H1 (cell line): ENCODE results near the gene SRPRB. TPM values are rescaled to one million over a fixed set of nuclear protein-coding genes. Genes with fewer than 3 reads are reported as not detected.

ENCODE experiments used
- CHD1 ChIP-seq: IDR thresholded peaks from 2 replicates; pipeline ENCODE4 v1.6.1; 2012; ENCODE audit warnings: low read depth, low read length, improper control_type of control experiment
- CTBP2 ChIP-seq: IDR thresholded peaks from 2 replicates; pipeline ENCODE4 v1.7.0; 2011; ENCODE audit warnings: borderline replicate concordance, mild to moderate bottlenecking, moderate library complexity, mixed read lengths, low read length; ENCODE audit not compliant: insufficient read depth, insufficient read length
- KDM5A ChIP-seq: fragments of 200-600 bp; IDR thresholded peaks from 2 replicates; pipeline ENCODE4 v1.7.1; 2012; ENCODE audit warnings: mild to moderate bottlenecking, low read length, inconsistent platforms, mixed read lengths
- PHF8 ChIP-seq: fragments of 200-600 bp; sonication (generic); conservative IDR thresholded peaks from 2 replicates; pipeline ENCODE4 v1.7.1; 2012; ENCODE audit warnings: low read depth, mild to moderate bottlenecking, inconsistent platforms, low read length, moderate library complexity
- RXRA ChIP-seq: IDR thresholded peaks from 2 replicates; pipeline ENCODE4 v1.6.1; 2011; ENCODE audit warnings: low read depth, mild to moderate bottlenecking, low read length, moderate library complexity; ENCODE audit not compliant: insufficient read depth
- SUZ12 ChIP-seq: fragments of 200-600 bp; sonication (generic); IDR thresholded peaks from 2 replicates; pipeline ENCODE4 v1.6.1; 2012; ENCODE audit warnings: mild to moderate bottlenecking, inconsistent platforms, low read length, moderate library complexity, mixed read lengths
- TCF12 ChIP-seq: IDR thresholded peaks from 2 replicates; pipeline ENCODE4 v1.6.1; 2011; ENCODE audit warnings: low read depth, mild to moderate bottlenecking, low read length
- YY1 ChIP-seq: IDR thresholded peaks from 2 replicates; pipeline ENCODE4 v1.6.1; 2011; ENCODE audit warnings: low read depth, mild to moderate bottlenecking, low read length
- polyA plus RNA-seq, 7 experiments: library from polyadenylated mRNA; depleted of rRNA in 3 of 7; stranded (reverse) in 5 of 7; unstranded in 2 of 7; fragments of >200 nt in 5 of 7; fragments of 200-250 nt in 2 of 7; gene quantifications; 1 replicate in 5 of 7; 2 replicates in 1 of 7; 4 replicates in 1 of 7; pipeline versions ENCODE4 v1.2.1 to v1.2.3, GENCODE V29; 2011 to 2013; ENCODE audit warnings: missing spikeins in 2 of 7, mixed read lengths in 2 of 7
- total RNA-seq: library from RNA; stranded (reverse); fragmentation: NEBNext Ultra II Directional; extraction: Animal tissue kit (Norgen Biotek cat#: 25700); gene quantifications from 2 replicates; pipeline ENCODE4 v1.2.1, GENCODE V29; 2021

Gene SRPRB
- total and polyA plus RNA-seq, 2 of the 8 experiments (the other 6 are each of a cell fraction or from before 2014, with no cell fraction given) = 15.9 to 49.8 TPM

- TF ChIP-seq CTBP2 = no peak
- TF ChIP-seq PHF8 = no peak
- TF ChIP-seq TCF12 = no peak
- TF ChIP-seq CHD1 = no peak
- TF ChIP-seq RXRA = no peak
- no peak for TF ChIP-seq YY1
- TF ChIP-seq SUZ12 = no peak
- TF ChIP-seq KDM5A = no peak
Measured at GRCh38 chr3:133799794-133800585, 5.6 kb upstream of the SRPRB start (continued).
